GM12873 (cell line): ENCODE measurements around the gene LRRC70.

Source experiments
- TF ChIP-seq, protein P1 (sequence below): IDR thresholded peaks from 2 replicates; pipeline ENCODE4 v1.5.1; 2012; ENCODE audit warnings: low read depth, mild to moderate bottlenecking, moderate library complexity, low read length, control low read depth; ENCODE audit not compliant: insufficient read depth; ENCODE audit errors: missing control alignments

Gene LRRC70

DNA sequence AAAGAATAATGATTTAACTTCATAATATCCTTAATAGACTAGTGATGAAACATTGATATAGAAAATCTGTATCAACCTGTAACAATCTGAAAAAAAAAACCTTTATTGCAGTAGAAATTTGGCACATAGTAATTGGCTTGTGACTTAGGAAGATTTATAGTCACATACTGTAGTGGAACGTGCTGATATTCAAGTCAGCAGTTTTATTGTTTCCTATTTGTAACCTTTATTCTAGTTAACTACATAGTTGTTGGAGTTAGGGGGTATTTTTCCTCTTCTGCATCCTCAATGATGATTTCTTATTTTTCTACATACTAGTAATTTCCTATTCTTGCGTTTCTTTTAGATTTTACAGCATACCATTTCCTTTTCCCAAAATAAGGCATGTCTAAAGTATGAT, 14.5 kb upstream of the LRRC70 start:
- TF ChIP-seq, protein P1, sequence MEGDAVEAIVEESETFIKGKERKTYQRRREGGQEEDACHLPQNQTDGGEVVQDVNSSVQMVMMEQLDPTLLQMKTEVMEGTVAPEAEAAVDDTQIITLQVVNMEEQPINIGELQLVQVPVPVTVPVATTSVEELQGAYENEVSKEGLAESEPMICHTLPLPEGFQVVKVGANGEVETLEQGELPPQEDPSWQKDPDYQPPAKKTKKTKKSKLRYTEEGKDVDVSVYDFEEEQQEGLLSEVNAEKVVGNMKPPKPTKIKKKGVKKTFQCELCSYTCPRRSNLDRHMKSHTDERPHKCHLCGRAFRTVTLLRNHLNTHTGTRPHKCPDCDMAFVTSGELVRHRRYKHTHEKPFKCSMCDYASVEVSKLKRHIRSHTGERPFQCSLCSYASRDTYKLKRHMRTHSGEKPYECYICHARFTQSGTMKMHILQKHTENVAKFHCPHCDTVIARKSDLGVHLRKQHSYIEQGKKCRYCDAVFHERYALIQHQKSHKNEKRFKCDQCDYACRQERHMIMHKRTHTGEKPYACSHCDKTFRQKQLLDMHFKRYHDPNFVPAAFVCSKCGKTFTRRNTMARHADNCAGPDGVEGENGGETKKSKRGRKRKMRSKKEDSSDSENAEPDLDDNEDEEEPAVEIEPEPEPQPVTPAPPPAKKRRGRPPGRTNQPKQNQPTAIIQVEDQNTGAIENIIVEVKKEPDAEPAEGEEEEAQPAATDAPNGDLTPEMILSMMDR: no peak

DNA sequence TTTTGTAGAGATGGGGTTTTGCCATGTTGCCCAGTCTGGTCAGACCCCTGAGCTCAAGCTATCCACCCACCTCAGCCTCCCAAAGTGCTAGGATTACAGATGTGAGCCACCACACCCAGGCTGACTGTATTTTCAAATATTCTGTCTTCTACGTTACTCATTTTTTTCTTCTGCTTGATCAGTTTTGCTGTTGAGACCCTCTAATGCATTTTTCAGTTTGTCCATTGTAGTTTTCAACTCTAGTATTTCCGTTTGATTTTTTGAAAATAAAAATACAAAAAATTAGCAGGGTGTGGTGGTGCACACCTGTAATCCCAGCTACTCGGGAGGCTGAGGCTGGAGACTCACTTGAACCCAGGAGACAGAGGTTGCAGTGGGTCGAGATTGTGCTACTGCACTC, 10.5 kb upstream of the LRRC70 start:
- TF ChIP-seq, protein P1: no peak

DNA sequence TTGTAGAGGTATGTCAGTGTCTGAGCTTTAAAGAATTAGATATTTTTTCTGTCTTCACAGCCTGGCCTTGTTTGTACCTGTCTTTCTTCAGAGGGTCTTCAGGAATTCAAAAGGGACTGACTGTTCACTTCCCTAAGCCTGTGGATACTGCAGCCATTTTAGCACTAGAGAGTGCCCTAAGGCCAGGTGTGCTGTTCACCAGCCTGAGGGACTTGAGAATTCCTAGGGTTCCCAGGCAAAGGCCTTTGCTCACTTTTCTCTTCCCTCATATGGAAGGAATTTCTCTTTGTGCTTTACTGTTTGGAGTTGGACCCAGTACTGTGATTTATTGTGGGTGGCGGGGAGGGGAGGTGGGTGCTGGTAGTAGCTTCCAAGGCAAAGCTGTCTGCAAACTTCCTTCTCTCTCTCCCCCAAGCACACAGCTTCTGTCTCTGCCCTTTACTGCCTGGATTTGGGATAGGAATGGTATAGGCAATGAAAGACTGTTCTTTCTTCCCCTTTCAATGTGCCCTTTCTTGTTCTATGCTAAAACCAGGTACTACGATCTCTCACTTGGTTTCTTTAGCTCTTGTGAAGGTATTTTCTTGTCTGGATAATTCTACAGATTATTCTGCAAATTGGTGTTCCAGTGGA, 9.7 kb upstream of the LRRC70 start:
- TF ChIP-seq, protein P1: no peak

DNA sequence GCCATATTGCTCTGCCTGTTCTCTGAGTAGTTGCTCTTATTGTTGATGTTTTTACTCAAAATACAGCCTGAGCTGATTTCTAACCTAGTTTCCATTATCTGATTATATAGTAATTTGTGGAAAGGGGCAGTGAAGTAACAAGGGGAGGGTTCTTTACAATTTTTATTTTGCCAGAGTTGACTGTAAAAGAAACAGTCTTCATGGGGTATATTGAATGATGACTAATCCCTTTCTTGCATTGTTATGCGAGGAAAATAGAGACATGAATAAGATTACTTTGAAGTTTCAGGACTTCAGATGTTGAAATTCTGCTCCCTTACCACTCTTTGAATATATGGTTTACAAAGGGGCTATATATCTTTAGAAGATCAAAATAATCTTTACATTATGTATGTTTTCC, 9.1 kb upstream of the LRRC70 start:
- TF ChIP-seq, protein P1: no peak

DNA sequence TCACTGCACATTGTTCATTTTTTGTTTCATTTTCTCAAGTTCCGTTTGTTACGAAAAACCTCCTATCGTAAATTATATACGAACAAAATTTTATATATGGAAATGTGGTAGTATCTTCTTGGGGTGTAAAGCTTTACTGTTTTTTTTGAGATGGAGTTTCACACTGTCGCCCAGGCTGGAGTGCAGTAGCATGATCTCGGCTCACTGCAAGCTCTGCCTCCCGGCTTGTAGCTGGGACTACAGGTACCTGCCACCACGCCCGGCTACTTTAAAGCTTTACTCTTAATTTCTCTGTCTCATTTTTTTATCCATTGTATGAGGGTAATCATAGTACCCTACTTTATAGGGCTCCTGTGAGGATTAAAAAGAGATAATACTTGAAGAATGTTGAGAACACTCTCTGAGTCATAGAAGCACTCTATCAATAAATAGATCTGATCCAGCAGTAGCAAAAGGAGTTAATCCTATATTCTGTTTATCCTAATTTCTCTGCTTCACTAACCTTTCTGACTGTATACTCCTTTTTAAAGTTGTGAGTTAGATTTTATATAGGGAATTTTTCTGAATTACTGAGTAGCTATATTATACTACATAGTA, 5.6 kb upstream of the LRRC70 start:
- TF ChIP-seq, protein P1: no peak

DNA sequence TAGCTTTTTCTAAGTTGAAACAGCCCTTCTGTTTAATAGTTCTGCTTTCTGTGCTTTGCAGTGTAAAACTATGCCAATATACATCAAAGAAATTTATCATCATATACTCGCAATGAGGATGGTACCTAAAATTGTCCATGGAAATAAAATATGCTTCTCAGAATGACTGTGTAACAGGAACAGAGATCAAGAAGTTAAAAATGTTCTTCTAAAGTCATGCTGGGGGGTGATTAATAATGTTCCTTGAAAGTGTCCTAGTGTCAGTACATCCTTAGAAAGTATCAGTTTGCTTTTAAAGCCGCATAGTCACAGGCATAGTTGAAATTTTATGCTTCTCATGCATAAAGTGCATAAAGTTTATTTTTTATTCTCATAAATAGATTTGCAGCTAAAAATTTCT, 4.0 kb upstream of the LRRC70 start:
- TF ChIP-seq, protein P1: no peak

DNA sequence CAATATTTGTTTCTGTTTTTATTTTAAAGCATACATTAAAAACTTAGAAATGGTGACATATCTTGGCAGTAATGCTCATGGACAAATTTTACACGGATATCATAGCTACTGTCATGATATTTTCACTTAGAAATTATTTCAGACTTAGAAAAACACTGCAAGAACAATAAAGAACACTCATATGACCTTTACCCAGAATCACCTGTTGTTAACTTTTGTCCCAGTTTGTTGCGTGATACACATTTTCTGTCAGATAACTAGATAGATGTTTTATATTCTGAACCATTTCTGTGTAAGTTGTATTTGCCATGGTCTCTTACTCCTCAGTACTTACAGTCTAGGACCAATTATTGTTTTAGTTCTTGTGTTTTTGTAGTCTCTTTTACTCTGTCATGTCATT, 3.6 kb upstream of the LRRC70 start:
- TF ChIP-seq, protein P1: no peak

DNA sequence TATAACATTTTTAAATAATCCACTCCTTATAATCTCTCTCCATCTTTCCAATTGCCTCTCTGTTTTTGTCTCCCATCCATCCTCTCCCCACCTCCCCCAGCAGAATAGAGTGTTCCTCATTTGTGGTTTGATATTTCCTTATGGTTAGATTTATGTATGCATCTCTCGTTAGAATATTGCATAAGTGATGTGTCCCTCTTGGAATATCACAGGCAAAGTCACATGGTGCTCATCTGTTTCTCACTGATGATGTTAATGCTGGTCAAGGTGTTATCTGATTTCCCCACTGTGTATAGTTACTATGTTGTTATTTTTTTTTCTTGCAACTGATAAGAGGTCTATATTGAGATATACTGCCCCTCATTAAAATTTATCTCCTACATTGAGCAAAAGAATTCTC, 3.1 kb upstream of the LRRC70 start:
- TF ChIP-seq, protein P1: no peak
